Measurements from ENCODE around the gene ACOT7.

ACOT7 gene

GRCh38 chr1:6424000-6424565, 30.5 kb upstream of the ACOT7 start:
- no peak for DNase-seq

- DNase-seq: peak; percentile 16
Measured at GRCh38 chr1:6423321-6423999, 29.9 kb upstream of the ACOT7 start.

- no peak for DNase-seq
Measured at GRCh38 chr1:6421266-6421665, 27.7 kb upstream of the ACOT7 start.

- no peak for DNase-seq
Measured at GRCh38 chr1:6420454-6421042, 27.0 kb upstream of the ACOT7 start.

GRCh38 chr1:6419804-6420453, 26.4 kb upstream of the ACOT7 start, which contains the start of gene HES2:
Gene HES2 (minus strand): TSS chr1:6419919. CDS start chr1:6419820, 99 bp downstream.
- DNase-seq: no peak

- no peak for DNase-seq
Measured at GRCh38 chr1:6419397-6419803, 25.8 kb upstream of the ACOT7 start.

- DNase-seq: no peak
Measured at GRCh38 chr1:6418668-6419396, 25.3 kb upstream of the ACOT7 start.

GRCh38 chr1:6417961-6418667, 24.5 kb upstream of the ACOT7 start:
- no peak for DNase-seq

GRCh38 chr1:6416906-6417305, 23.3 kb upstream of the ACOT7 start:
- no peak for DNase-seq

GRCh38 chr1:6416295-6416656, 22.7 kb upstream of the ACOT7 start:
- DNase-seq: no peak

- no peak for DNase-seq
Measured at GRCh38 chr1:6414881-6415626, 21.5 kb upstream of the ACOT7 start.

- peak; percentile 42 for DNase-seq
Measured at GRCh38 chr1:6414443-6414844, 20.9 kb upstream of the ACOT7 start.

- DNase-seq: no peak
Measured at GRCh38 chr1:6412896-6413295, 19.3 kb upstream of the ACOT7 start.

GRCh38 chr1:6410248-6410893, 16.8 kb upstream of the ACOT7 start:
- DNase-seq: no peak

GRCh38 chr1:6409733-6410132, 16.2 kb upstream of the ACOT7 start:
- no peak for DNase-seq

GRCh38 chr1:6409053-6409452, 15.5 kb upstream of the ACOT7 start:
- no peak for DNase-seq

GRCh38 chr1:6408023-6408422, 14.5 kb upstream of the ACOT7 start:
- DNase-seq: no peak

GRCh38 chr1:6401673-6402072, 8.1 kb upstream of the ACOT7 start:
- DNase-seq: no peak

GRCh38 chr1:6399294-6399693, 5.7 kb upstream of the ACOT7 start:
- no peak for DNase-seq

- no peak for DNase-seq
Measured at GRCh38 chr1:6397844-6398441, 4.4 kb upstream of the ACOT7 start.

- DNase-seq: no peak
Measured at GRCh38 chr1:6396998-6397397, 3.4 kb upstream of the ACOT7 start.

All from fibroblast of skin of scalp (primary cell).